ENCODE data around the gene INPP4B.

GRCh38 chr4:142777045-142777743 lies 68.9 kb downstream of the INPP4B start:
- TF ChIP-seq CTCF (conservative IDR thresholded peaks at IDR 0.05) (no peak), EZH2 (IDR thresholded peaks at IDR 0.05; ENCODE audit: low read depth) (no peak)
